Right atrium auricular region (tissue), 2 donors: ENCODE measurements around the gene C11orf21. TPM values are rescaled to one million over a fixed set of nuclear protein-coding genes. Genes with fewer than 3 reads are reported as not detected.

Source experiments
- DNase-seq: peaks from one replicate; pipeline ENCODE4 v3.0.0-alpha.2; 2019; ENCODE audit warnings: low spot score
- H3K27ac ChIP-seq, 2 donors: fragments of 200-600 bp; sonication (generic); 1 replicate in 1 of 2; 2 replicates in 1 of 2; pipeline ENCODE4 v1.5.1; 2016 to 2019
- H3K27me3 ChIP-seq, 2 donors: fragments of 200-600 bp; sonication (generic); one replicate each; pipeline versions ENCODE4 v1.5.1 to v1.6.0; 2017 to 2019
- H3K36me3 ChIP-seq: fragments of 200-600 bp; sonication (generic); one replicate; pipeline ENCODE4 v1.5.1; 2016
- H3K4me1 ChIP-seq, 2 donors: fragments of 200-600 bp; sonication (generic); one replicate each; pipeline versions ENCODE4 v1.5.1 to v1.6.0; 2017 to 2019
- H3K4me3 ChIP-seq, 2 donors: fragments of 200-600 bp; sonication (generic); 1 replicate in 1 of 2; 2 replicates in 1 of 2; pipeline ENCODE4 v1.5.1; 2017 to 2019; ENCODE audit warnings: mild to moderate bottlenecking in 1 of 2, moderate library complexity in 1 of 2
- H3K9me3 ChIP-seq, 2 donors: fragments of 200-600 bp; sonication (generic); one replicate each; pipeline ENCODE4 v1.5.1; 2019
- CTCF ChIP-seq, 2 donors: fragments of 200-600 bp; sonication (generic); IDR thresholded peaks; one replicate each; pipeline ENCODE4 v1.5.1; 2019; ENCODE audit warnings: antibody characterized with exemption in 2 of 2
- total RNA-seq, 2 donors: library from RNA; depleted of rRNA; stranded (reverse); fragments of >200 nt; gene quantifications; one replicate each; pipeline ENCODE4 v1.1.0, GENCODE V29; 2016

The C11orf21 gene
- total RNA-seq, 2 donors from 2014 or later: 1.4 to 11.9 TPM

GRCh38 chr11:2315395-2316168, 13.9 kb upstream of the C11orf21 start:
- H3K9me3 ChIP-seq: no peaks in the 10 kb centered on the region
- no peaks in the 10 kb centered on the region for H3K36me3 ChIP-seq
- DNase-seq: no peak
- peak overlapping the region; percentile 85 to 92 for H3K27ac ChIP-seq
- no peak for TF ChIP-seq CTCF (IDR thresholded peaks at IDR 0.05)
- H3K4me1 ChIP-seq: peaks cover 0 to 42% of the 10 kb centered on the region in 2 donors
- H3K27me3 ChIP-seq: no peaks in the 10 kb centered on the region
- H3K4me3 ChIP-seq: peak overlapping the region in 1 of 2 donors; percentile 34

GRCh38 chr11:2314525-2315394, 13.0 kb upstream of the C11orf21 start:
- peak; percentile 90 for DNase-seq
- no peaks in the 10 kb centered on the region for H3K27me3 ChIP-seq
- no peaks in the 10 kb centered on the region for H3K36me3 ChIP-seq
- TF ChIP-seq CTCF (IDR thresholded peaks at IDR 0.05): no peak
- H3K9me3 ChIP-seq: no peaks in the 10 kb centered on the region
- peak overlapping the region in 1 of 2 donors; percentile 34 for H3K4me3 ChIP-seq
- peak overlapping the region; percentile 85 to 92 for H3K27ac ChIP-seq
- peaks cover 0 to 42% of the 10 kb centered on the region in 2 donors for H3K4me1 ChIP-seq

- no peaks in the 10 kb centered on the region for H3K9me3 ChIP-seq
- H3K27me3 ChIP-seq: no peaks in the 10 kb centered on the region
- peak overlapping the region; percentile 85 to 92 for H3K27ac ChIP-seq
- H3K4me1 ChIP-seq: peaks cover 0 to 42% of the 10 kb centered on the region in 2 donors
- no peak for TF ChIP-seq CTCF (IDR thresholded peaks at IDR 0.05)
- no peak for DNase-seq
- no peak overlapping the region for H3K4me3 ChIP-seq
- H3K36me3 ChIP-seq: no peaks in the 10 kb centered on the region
Observed at GRCh38 chr11:2314136-2314524, 12.4 kb upstream of the C11orf21 start.

GRCh38 chr11:2313051-2313951, 11.6 kb upstream of the C11orf21 start:
- TF ChIP-seq CTCF (IDR thresholded peaks at IDR 0.05): peak in 1 of 2 donors; percentile 48
- peak overlapping the region; percentile 85 to 92 for H3K27ac ChIP-seq
- H3K4me1 ChIP-seq: peaks cover 0 to 42% of the 10 kb centered on the region in 2 donors
- no peak overlapping the region for H3K4me3 ChIP-seq
- no peaks in the 10 kb centered on the region for H3K27me3 ChIP-seq
- no peaks in the 10 kb centered on the region for H3K9me3 ChIP-seq
- H3K36me3 ChIP-seq: no peaks in the 10 kb centered on the region
- no peak for DNase-seq
